Muscle of leg (tissue), 11 donors: Measurements from ENCODE around the gene MYRIP. TPM values are rescaled to one million over a fixed set of nuclear protein-coding genes. Genes with fewer than 3 reads are reported as not detected.

Experiments
- DNase-seq: peaks from one replicate; pipeline ENCODE4 v3.0.0; 2013
- H3K27ac ChIP-seq: one replicate; pipeline ENCODE4 v1.5.1; 2013; ENCODE audit warnings: mild to moderate bottlenecking, low read length, control low read depth
- H3K27me3 ChIP-seq: one replicate; pipeline ENCODE4 v1.6.1; 2013; ENCODE audit warnings: low read length; ENCODE audit not compliant: control insufficient read depth, insufficient read depth
- H3K36me3 ChIP-seq: one replicate; pipeline ENCODE4 v1.6.1; 2013; ENCODE audit warnings: low read length; ENCODE audit not compliant: control insufficient read depth, insufficient read depth
- H3K4me1 ChIP-seq: one replicate; pipeline ENCODE4 v1.6.1; 2013; ENCODE audit warnings: low read length; ENCODE audit not compliant: control insufficient read depth, insufficient read depth
- H3K4me3 ChIP-seq: one replicate; pipeline ENCODE4 v1.5.1; 2013; ENCODE audit warnings: low read length, control low read depth
- H3K9me3 ChIP-seq: replicated peaks from 2 replicates; pipeline ENCODE4 v1.6.1; 2013; ENCODE audit warnings: low read depth, low read length; ENCODE audit not compliant: control insufficient read depth
- WGBS: methylation state at CpG from one replicate; pipeline ENCODE4 v1.1.5; 2013; ENCODE audit warnings: missing lambda C conversion rate; ENCODE audit not compliant: insufficient coverage; 5-methylcytosine and 5-hydroxymethylcytosine counted together
- polyA plus RNA-seq, 8 donors: library from polyadenylated mRNA; unstranded; fragments of 120-200 nt; gene quantifications; one replicate each; pipeline versions ENCODE4 v1.2.1 to v1.2.3, GENCODE V29; 2013; ENCODE audit warnings: inconsistent platforms in 1 of 8, low replicate concordance in 1 of 8; ENCODE audit not compliant: insufficient read length in 8 of 8, insufficient read depth in 1 of 8
- total RNA-seq: library from RNA; stranded (reverse); fragments of 120-200 nt; gene quantifications from one replicate; pipeline ENCODE4 v1.2.4, GENCODE V29; 2013

Gene MYRIP
- total and polyA plus RNA-seq, 9 donors: 0.43 to 1.3 (median 0.75) TPM

DNA sequence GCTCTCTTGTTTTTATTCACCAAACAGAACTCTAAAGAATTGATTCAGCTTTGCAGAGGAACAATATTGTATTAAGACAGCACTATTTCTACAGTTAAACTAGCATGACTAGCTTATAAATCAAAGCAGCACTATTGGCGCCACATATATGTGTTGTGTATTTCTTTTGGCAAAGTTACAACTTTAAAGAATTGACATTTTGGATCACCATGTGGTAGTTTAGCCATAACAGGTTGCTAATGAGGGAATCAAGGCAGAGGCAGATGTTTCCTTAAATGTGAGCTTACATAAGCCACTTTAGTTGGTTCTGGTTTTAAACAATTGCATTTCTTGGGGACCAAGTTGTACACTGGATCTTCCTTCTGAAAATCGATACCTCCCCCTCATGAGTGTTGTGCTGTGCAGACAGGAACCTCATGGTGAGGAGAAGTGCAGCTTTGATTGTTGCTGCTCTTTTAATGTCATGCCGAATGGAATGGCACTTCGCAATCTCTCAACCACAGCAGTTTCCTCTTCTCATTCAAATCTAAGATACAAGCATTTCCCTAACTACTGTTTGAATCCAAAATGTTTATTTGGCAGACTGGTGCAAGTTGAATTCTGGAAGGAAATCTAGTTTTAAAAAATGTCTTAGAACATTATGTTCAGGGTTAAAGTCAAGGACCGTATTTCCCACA is 151.2 kb downstream of the MYRIP start:
- H3K27ac ChIP-seq: no peak overlapping the region
- H3K9me3 ChIP-seq: no peaks in the 10 kb centered on the region
- no peaks in the 10 kb centered on the region for H3K27me3 ChIP-seq
- H3K4me1 ChIP-seq: no peaks in the 10 kb centered on the region
- peak; percentile 45 for DNase-seq
- WGBS: no CpG with 5 or more reads among the region's 5 CpGs
- no peak overlapping the region for H3K4me3 ChIP-seq
- H3K36me3 ChIP-seq: no peaks in the 10 kb centered on the region

- H3K4me3 ChIP-seq: no peak overlapping the region
- WGBS: 69% methylated on average over 2 of the region's 4 CpGs
- no peak overlapping the region for H3K27ac ChIP-seq
- no peaks in the 10 kb centered on the region for H3K4me1 ChIP-seq
- no peak for DNase-seq
- no peaks in the 10 kb centered on the region for H3K9me3 ChIP-seq
- no peaks in the 10 kb centered on the region for H3K27me3 ChIP-seq
- H3K36me3 ChIP-seq: no peaks in the 10 kb centered on the region
Observed at GRCh38 chr3:39961230-39961629, 151.8 kb downstream of the MYRIP start.

- peak; percentile 90 for DNase-seq
- no peak overlapping the region for H3K4me3 ChIP-seq
- no CpG with 5 or more reads among the region's 1 CpG for WGBS
- no peaks in the 10 kb centered on the region for H3K36me3 ChIP-seq
- H3K27ac ChIP-seq: no peak overlapping the region
- H3K4me1 ChIP-seq: no peaks in the 10 kb centered on the region
- H3K9me3 ChIP-seq: no peaks in the 10 kb centered on the region
- no peaks in the 10 kb centered on the region for H3K27me3 ChIP-seq
Observed at GRCh38 chr3:39962581-39962980, 153.2 kb downstream of the MYRIP start.

- Histone ChIP-seq H3K36me3 (no peaks in the 10 kb centered on the region), H3K9me3 (peaks cover 2% of the 10 kb centered on the region), H3K27me3 (no peaks in the 10 kb centered on the region), H3K4me3 (no peak overlapping the region), H3K4me1 (no peaks in the 10 kb centered on the region), H3K27ac (no peak overlapping the region)
- DNase-seq: no peak
Observed at GRCh38 chr3:39965461-39965860, 156.1 kb downstream of the MYRIP start.

DNA sequence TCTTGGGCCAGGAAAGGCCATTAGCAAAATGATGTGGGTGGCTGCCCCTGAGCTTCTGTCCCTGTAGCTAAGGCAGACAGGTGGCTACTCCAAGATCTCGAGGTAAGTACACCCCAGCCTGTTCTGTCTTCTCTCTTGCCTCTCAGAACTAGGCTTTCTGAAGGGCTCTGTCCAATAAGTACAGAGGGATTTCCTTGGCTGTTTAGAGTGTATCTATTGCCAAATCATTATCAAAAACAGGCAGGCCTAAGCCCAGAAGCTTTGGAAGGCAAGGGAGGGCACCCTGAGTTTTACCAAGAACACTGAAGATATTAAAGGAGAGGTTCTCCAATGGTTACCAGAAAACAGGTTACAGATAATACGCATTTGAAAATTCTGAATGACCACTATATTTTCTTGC is 156.6 kb downstream of the MYRIP start:
- DNase-seq: no peak
- no peak overlapping the region for H3K4me3 ChIP-seq
- no CpG with 5 or more reads among the region's 2 CpGs for WGBS
- H3K27me3 ChIP-seq: no peaks in the 10 kb centered on the region
- H3K36me3 ChIP-seq: no peaks in the 10 kb centered on the region
- H3K27ac ChIP-seq: no peak overlapping the region
- no peaks in the 10 kb centered on the region for H3K4me1 ChIP-seq
- peaks cover 2% of the 10 kb centered on the region for H3K9me3 ChIP-seq

- Histone ChIP-seq H3K9me3 (peaks cover 2% of the 10 kb centered on the region), H3K4me3 (no peak overlapping the region), H3K27ac (no peak overlapping the region), H3K36me3 (no peaks in the 10 kb centered on the region), H3K27me3 (no peaks in the 10 kb centered on the region), H3K4me1 (no peaks in the 10 kb centered on the region)
- DNase-seq: no peak
- WGBS: 60% methylated on average over 1 of the region's 2 CpGs
Observed at GRCh38 chr3:39970982-39971381, 161.6 kb downstream of the MYRIP start.

DNA sequence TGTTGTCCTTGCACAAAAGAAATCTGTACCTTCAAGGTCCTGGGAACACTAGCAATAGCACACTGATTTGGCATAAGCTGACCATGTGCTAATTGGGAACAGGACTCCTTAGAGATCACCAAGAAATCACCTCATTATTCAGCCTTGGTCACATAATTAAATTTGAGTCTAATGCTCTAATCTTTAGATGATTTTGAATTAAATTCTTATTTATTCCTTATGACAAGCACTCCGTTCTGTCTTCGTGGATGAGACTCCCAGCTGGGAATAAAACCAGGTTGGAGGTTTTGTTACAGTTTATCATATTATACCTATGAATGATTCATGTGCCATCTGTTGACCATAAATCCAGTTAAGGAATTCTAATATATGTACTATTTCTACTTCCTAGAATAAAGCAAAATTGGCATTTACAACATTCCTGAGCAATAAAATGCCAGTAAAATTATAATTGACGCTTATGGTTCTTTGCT is 162.2 kb downstream of the MYRIP start:
- Histone ChIP-seq H3K9me3 (peaks cover 2% of the 10 kb centered on the region), H3K4me1 (no peaks in the 10 kb centered on the region), H3K36me3 (no peaks in the 10 kb centered on the region), H3K27me3 (no peaks in the 10 kb centered on the region), H3K27ac (no peak overlapping the region), H3K4me3 (no peak overlapping the region)
- DNase-seq: no peak
- WGBS: no CpG with 5 or more reads among the region's 3 CpGs

- DNase-seq: no peak
- no peaks in the 10 kb centered on the region for H3K4me1 ChIP-seq
- WGBS: no CpG with 5 or more reads among the region's 5 CpGs
- peaks cover 2% of the 10 kb centered on the region for H3K9me3 ChIP-seq
- no peaks in the 10 kb centered on the region for H3K27me3 ChIP-seq
- no peak overlapping the region for H3K4me3 ChIP-seq
- H3K36me3 ChIP-seq: no peaks in the 10 kb centered on the region
- no peak overlapping the region for H3K27ac ChIP-seq
Observed at GRCh38 chr3:39972508-39972907, 163.1 kb downstream of the MYRIP start.

- no peaks in the 10 kb centered on the region for H3K27me3 ChIP-seq
- no peaks in the 10 kb centered on the region for H3K9me3 ChIP-seq
- H3K4me3 ChIP-seq: no peak overlapping the region
- H3K36me3 ChIP-seq: no peaks in the 10 kb centered on the region
- WGBS: no CpG with 5 or more reads among the region's 6 CpGs
- no peak overlapping the region for H3K27ac ChIP-seq
- no peak for DNase-seq
- H3K4me1 ChIP-seq: peaks cover 2% of the 10 kb centered on the region
Observed at GRCh38 chr3:39977058-39977794, 167.8 kb downstream of the MYRIP start.

GRCh38 chr3:39978308-39978707 is 168.9 kb downstream of the MYRIP start:
- H3K36me3 ChIP-seq: no peaks in the 10 kb centered on the region
- no peak overlapping the region for H3K4me3 ChIP-seq
- peaks cover 2% of the 10 kb centered on the region for H3K4me1 ChIP-seq
- no peaks in the 10 kb centered on the region for H3K27me3 ChIP-seq
- H3K9me3 ChIP-seq: no peaks in the 10 kb centered on the region
- no peak overlapping the region for H3K27ac ChIP-seq
- DNase-seq: no peak
- 56% methylated on average over 1 of the region's 3 CpGs for WGBS
